IPS-15b (cell line): ENCODE measurements around the gene NEURL2.
A peak's percentile ranks its signal among the peaks of the same experiment; 100 is the strongest.
"Not testable (repeated sequence)": the region's sequence is repeated elsewhere in the genome, so short reads cannot be mapped to it uniquely, and the experiment has no call there.

Source experiments
- H3K27me3 ChIP-seq: one replicate; pipeline ENCODE4 v1.6.1; 2013; ENCODE audit warnings: low read length; ENCODE audit not compliant: control insufficient read depth, insufficient read depth
- H3K36me3 ChIP-seq: one replicate; pipeline ENCODE4 v1.6.1; 2013; ENCODE audit warnings: low read length; ENCODE audit not compliant: control insufficient read depth, insufficient read depth
- H3K4me1 ChIP-seq: one replicate; pipeline ENCODE4 v1.6.1; 2013; ENCODE audit warnings: mild to moderate bottlenecking, low read length; ENCODE audit not compliant: control insufficient read depth, insufficient read depth
- H3K4me3 ChIP-seq: one replicate; pipeline ENCODE4 v1.5.1; 2013; ENCODE audit warnings: low read depth, low read length
- H3K9ac ChIP-seq: one replicate; pipeline ENCODE4 v1.6.1; 2013; ENCODE audit warnings: low read depth, mild to moderate bottlenecking, low read length
- H3K9me3 ChIP-seq: one replicate; pipeline ENCODE4 v1.6.1; 2013; ENCODE audit warnings: mild to moderate bottlenecking, low read length; ENCODE audit not compliant: control insufficient read depth, insufficient read depth

Gene NEURL2

DNA sequence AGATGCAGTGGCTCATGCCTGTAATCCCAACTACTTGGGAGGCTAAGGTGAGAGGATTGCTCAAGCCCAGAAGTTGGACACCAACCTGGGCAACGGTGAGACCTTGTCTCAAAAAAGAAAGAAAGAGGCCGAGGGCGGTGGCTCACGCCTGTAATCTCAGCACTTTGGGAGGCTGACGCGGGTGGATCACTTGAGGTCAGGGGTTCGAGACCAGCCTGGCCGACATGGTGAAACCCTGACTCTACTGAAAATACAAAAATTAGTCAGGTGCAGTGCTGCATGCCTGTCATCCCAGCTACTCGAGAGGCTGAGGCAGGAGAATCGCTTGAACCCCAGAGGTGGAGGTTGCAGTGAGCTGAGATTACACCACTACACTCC is 16.9 kb downstream of the NEURL2 start:
- H3K9ac ChIP-seq, H3K9me3 ChIP-seq, H3K4me1 ChIP-seq, H3K36me3 ChIP-seq, H3K27me3 ChIP-seq, H3K4me3 ChIP-seq: not testable (repeated sequence)

- Histone ChIP-seq H3K36me3 (no peaks in the 10 kb centered on the region), H3K9me3 (no peaks in the 10 kb centered on the region), H3K9ac (no peak overlapping the region), H3K4me3 (no peak overlapping the region), H3K27me3 (no peaks in the 10 kb centered on the region), H3K4me1 (no peaks in the 10 kb centered on the region)
These were observed 17.5 kb downstream of the NEURL2 start for GRCh38 chr20:45873409-45874103.

DNA sequence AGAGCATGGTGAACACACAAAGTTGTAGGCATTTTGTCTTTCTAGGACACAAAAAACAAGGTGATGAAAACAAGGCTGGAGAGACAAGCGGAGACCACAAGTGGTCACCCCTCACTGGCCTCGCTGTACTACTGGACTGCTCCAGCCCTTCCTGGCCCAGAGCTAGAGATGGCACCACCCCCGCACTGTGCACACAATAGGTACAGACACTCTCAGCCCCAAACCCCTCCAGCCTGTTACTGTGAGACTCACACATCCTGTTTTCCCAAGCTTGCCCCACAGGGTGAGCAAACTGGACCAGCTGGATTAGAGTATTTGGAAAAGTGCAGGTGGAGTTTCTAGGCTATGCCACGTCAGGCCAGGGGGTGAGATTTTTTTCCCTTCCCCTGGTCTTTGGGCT is 18.4 kb downstream of the NEURL2 start:
- no peak overlapping the region for H3K4me3 ChIP-seq
- H3K4me1 ChIP-seq, result no peaks in the 10 kb centered on the region
- no peaks in the 10 kb centered on the region for H3K36me3 ChIP-seq
- H3K9ac ChIP-seq, result no peak overlapping the region
- no peaks in the 10 kb centered on the region for H3K9me3 ChIP-seq
- H3K27me3 ChIP-seq, result no peaks in the 10 kb centered on the region

DNA sequence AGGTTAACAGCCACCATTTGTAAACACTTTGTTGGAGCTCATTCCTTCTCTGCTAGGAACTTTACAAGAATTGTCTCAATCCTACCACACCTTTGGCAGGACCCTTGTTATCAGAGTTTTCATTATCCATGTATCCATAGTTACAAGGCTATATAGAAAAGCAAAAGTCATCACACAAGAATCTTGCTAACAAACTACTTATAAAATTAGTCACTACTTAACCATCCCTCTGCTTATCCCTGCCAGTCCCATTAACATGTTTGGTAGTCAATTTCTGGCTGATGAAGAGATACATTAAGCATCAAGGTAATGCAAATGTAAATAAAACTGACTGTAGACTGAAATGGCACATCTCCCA is 23.2 kb downstream of the NEURL2 start:
- no peak overlapping the region for H3K4me3 ChIP-seq
- no peaks in the 10 kb centered on the region for H3K27me3 ChIP-seq

GRCh38 chr20:45867136-45867818 is 23.7 kb downstream of the NEURL2 start:
- Histone ChIP-seq H3K27me3 (no peaks in the 10 kb centered on the region), H3K9ac (no peak overlapping the region), H3K4me3 (no peak overlapping the region)

More for the DNA sequence above, 23.2 kb downstream of the NEURL2 start:
- no peaks in the 10 kb centered on the region for H3K4me1 ChIP-seq
- no peaks in the 10 kb centered on the region for H3K36me3 ChIP-seq
- H3K9ac ChIP-seq, result no peak overlapping the region
- no peaks in the 10 kb centered on the region for H3K9me3 ChIP-seq

DNA sequence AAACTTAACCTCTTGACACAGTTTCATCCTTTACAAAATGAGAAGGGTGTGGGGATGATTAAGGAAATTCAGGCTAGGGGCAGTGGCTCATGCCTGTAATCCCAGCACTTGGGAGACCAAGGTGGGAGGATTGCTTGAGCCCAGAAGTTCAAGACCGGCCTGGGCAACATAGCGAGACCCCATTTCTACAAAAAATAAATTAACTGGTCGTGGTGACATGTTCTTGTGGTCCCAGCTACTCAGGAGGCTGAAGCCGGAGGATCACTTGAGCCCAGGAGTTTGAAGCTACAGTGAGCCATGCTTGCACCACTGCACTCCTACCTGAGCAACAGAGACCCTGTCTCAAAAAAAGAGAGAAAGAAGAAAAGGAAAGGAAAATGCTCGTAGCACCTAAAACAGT is 24.6 kb downstream of the NEURL2 start:
- no peaks in the 10 kb centered on the region for H3K36me3 ChIP-seq
- no peaks in the 10 kb centered on the region for H3K4me1 ChIP-seq
- H3K9ac ChIP-seq, result no peak overlapping the region
- no peak overlapping the region for H3K4me3 ChIP-seq
- H3K27me3 ChIP-seq, result no peaks in the 10 kb centered on the region
- no peaks in the 10 kb centered on the region for H3K9me3 ChIP-seq

More at GRCh38 chr20:45867136-45867818, 23.7 kb downstream of the NEURL2 start:
- Histone ChIP-seq H3K36me3 (no peaks in the 10 kb centered on the region), H3K9me3 (no peaks in the 10 kb centered on the region), H3K4me1 (no peaks in the 10 kb centered on the region)

- Histone ChIP-seq H3K4me3 (no peak overlapping the region), H3K9ac (no peak overlapping the region), H3K9me3 (no peaks in the 10 kb centered on the region), H3K4me1 (peaks cover 8% of the 10 kb centered on the region), H3K27me3 (no peaks in the 10 kb centered on the region), H3K36me3 (no peaks in the 10 kb centered on the region)
These were observed 27.2 kb downstream of the NEURL2 start for GRCh38 chr20:45863543-45864470.

GRCh38 chr20:45861221-45862075 is 29.6 kb downstream of the NEURL2 start:
- Histone ChIP-seq H3K9me3 (no peaks in the 10 kb centered on the region), H3K36me3 (no peaks in the 10 kb centered on the region), H3K27me3 (no peaks in the 10 kb centered on the region), H3K4me3 (no peak overlapping the region), H3K4me1 (peaks cover 13% of the 10 kb centered on the region), H3K9ac (no peak overlapping the region)

DNA sequence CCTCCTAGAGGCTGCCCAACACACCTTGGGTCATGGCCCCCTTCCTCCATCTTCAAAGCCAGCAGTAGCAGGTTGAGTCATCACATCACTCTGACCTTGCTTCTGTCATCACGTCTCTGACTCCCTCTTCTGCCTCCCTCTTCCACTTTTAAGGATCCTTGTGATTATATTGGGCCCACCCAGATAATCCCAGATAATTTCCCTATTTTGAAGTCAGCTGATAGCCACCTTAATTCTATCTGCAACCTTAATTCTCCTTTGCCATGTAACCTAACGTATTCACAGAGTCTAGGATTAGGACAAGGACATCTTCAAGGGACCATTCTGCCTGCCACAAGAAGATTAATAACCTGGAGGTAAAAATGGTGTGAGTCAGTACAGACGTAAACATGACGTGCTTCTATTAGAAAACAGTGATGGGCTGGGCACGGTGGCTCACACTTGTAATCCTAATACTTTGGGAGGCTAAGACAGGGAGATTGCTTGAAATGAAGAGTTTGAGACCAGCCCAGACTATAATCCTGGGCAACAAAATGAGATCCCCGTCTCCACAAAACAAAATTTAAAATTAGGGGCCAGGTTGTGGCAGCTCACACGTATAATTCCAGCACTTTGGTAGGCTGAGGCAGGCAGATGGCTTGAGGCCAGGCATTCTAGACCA is 30.3 kb downstream of the NEURL2 start:
- Histone ChIP-seq H3K4me3 (no peak overlapping the region), H3K4me1 (peaks cover 18% of the 10 kb centered on the region), H3K36me3 (no peaks in the 10 kb centered on the region), H3K9ac (no peak overlapping the region), H3K9me3 (no peaks in the 10 kb centered on the region), H3K27me3 (no peaks in the 10 kb centered on the region)

DNA sequence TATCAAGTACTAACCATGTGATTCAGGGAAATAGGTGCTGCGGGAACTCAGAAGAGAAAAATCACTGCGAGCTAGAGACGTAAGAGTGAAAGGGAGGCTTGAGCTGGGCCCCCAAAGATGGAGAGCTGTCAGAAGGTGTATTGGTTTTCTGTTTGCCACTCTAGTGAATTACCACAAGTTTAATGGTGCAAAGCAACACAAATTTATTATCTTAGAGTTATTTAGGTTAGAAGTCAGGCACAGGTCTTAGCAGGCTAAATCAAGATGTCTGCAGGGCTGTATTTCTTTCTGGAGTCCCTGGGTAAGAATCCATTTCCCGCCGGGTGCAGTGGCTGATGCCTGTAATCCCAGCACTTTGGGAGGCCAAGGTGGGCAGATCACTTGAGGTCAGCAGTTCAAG is 31.1 kb downstream of the NEURL2 start:
- Histone ChIP-seq H3K4me1 (peaks cover 18% of the 10 kb centered on the region), H3K9me3 (no peaks in the 10 kb centered on the region), H3K4me3 (no peak overlapping the region), H3K9ac (no peak overlapping the region), H3K36me3 (no peaks in the 10 kb centered on the region), H3K27me3 (no peaks in the 10 kb centered on the region)

GRCh38 chr20:45857882-45858216 is 33.2 kb downstream of the NEURL2 start:
- H3K4me1 ChIP-seq, result peaks cover 27% of the 10 kb centered on the region
- H3K9ac ChIP-seq, result no peak overlapping the region
- H3K27me3 ChIP-seq, result no peaks in the 10 kb centered on the region
- peak overlapping the region; percentile 87 for H3K4me3 ChIP-seq
- H3K9me3 ChIP-seq, result no peaks in the 10 kb centered on the region
- no peaks in the 10 kb centered on the region for H3K36me3 ChIP-seq
